Stimulated activated CD4-positive, alpha-beta T cell treated with anti-CD3 and anti-CD28 coated beads, Interleukin-12 subunit alpha, Interleukin-12 subunit beta, amount 100 ng/mL, for 24 hours (primary cell): ENCODE results near the gene CTSZ.
"Not testable (repeated sequence)": the region's sequence is repeated elsewhere in the genome, so short reads cannot be mapped to it uniquely, and the experiment has no call there.

Source experiments
- DNase-seq, 2 experiments: peaks; one replicate each; pipeline ENCODE4 v3.0.0-alpha.2; 2020; ENCODE audit warnings: low read depth in 2 of 2

CTSZ gene

GRCh38 chr20:59013031-59013951, 6.2 kb upstream of the CTSZ start:
- DNase-seq: no peak

GRCh38 chr20:59011874-59012157, 4.8 kb upstream of the CTSZ start:
- not testable (repeated sequence) for DNase-seq

- DNase-seq: no peak
These were observed 4.2 kb upstream of the CTSZ start for GRCh38 chr20:59010995-59011873.

GRCh38 chr20:59010321-59010994, 3.4 kb upstream of the CTSZ start:
- DNase-seq: no peak

- DNase-seq: no peak
These were observed 1.8 kb upstream of the CTSZ start for GRCh38 chr20:59008715-59009336.

- no peak for DNase-seq
These were observed 834 bp upstream of the CTSZ start for GRCh38 chr20:59007665-59008511.

- DNase-seq: no peak
These were observed 739 bp downstream of the CTSZ start for GRCh38 chr20:59006167-59006863.

GRCh38 chr20:59005523-59006166, 1.4 kb downstream of the CTSZ start:
- DNase-seq: no peak

GRCh38 chr20:59004763-59005522, 2.1 kb downstream of the CTSZ start:
- no peak for DNase-seq

GRCh38 chr20:59004493-59004762, 2.6 kb downstream of the CTSZ start:
- DNase-seq: peak in 1 of 2 experiments; percentile 38

- DNase-seq: no peak
These were observed 3.1 kb downstream of the CTSZ start for GRCh38 chr20:59003836-59004492.

GRCh38 chr20:59002874-59003399, 4.1 kb downstream of the CTSZ start:
- no peak for DNase-seq

GRCh38 chr20:59002388-59002787, 4.7 kb downstream of the CTSZ start:
- no peak for DNase-seq

GRCh38 chr20:59001449-59002171, 5.4 kb downstream of the CTSZ start:
- DNase-seq: no peak

- no peak for DNase-seq
These were observed 6.0 kb downstream of the CTSZ start for GRCh38 chr20:59001068-59001448.

GRCh38 chr20:59000326-59000725, 6.7 kb downstream of the CTSZ start:
- DNase-seq: no peak

GRCh38 chr20:58998656-58999055, 8.4 kb downstream of the CTSZ start:
- DNase-seq: no peak
